SH-SY5Y (cell line): ENCODE measurements around the gene LGR5.

Experiments used
- GATA2 ChIP-seq: IDR thresholded peaks from 2 replicates; pipeline ENCODE4 v1.6.1; 2011; ENCODE audit warnings: mild to moderate bottlenecking, low read depth, low read length
- GATA3 ChIP-seq: IDR thresholded peaks from 2 replicates; pipeline ENCODE4 v1.6.1; 2011; ENCODE audit warnings: low read depth, mild to moderate bottlenecking, low read length, moderate library complexity

The LGR5 gene

GRCh38 chr12:71439613-71440344, at the start of gene LGR5:
Gene LGR5, plus strand, starts transcription at chr12:71439798. Its CDS starts 283 bp downstream, at chr12:71440081.
- TF ChIP-seq GATA2 (no peak), GATA3 (no peak)

GRCh38 chr12:71392521-71393145, 47.0 kb upstream of the LGR5 start:
- TF ChIP-seq GATA3 (no peak), GATA2 (no peak)

GRCh38 chr12:71393625-71394024, 46.0 kb upstream of the LGR5 start:
- TF ChIP-seq GATA3 (no peak), GATA2 (no peak)

GRCh38 chr12:71397433-71397954, 42.1 kb upstream of the LGR5 start:
- no peak for TF ChIP-seq GATA2
- TF ChIP-seq GATA3, result no peak

- TF ChIP-seq GATA3 (no peak), GATA2 (no peak)
Observed at GRCh38 chr12:71399197-71399596, 40.4 kb upstream of the LGR5 start.

- TF ChIP-seq GATA3 (no peak), GATA2 (no peak)
Observed at GRCh38 chr12:71400481-71400880, 39.1 kb upstream of the LGR5 start.

GRCh38 chr12:71405884-71406283, 33.7 kb upstream of the LGR5 start:
- no peak for TF ChIP-seq GATA2
- no peak for TF ChIP-seq GATA3

GRCh38 chr12:71407732-71408131, 31.9 kb upstream of the LGR5 start:
- TF ChIP-seq GATA3, result no peak
- TF ChIP-seq GATA2, result no peak

GRCh38 chr12:71410844-71411243, 28.8 kb upstream of the LGR5 start:
- no peak for TF ChIP-seq GATA2
- no peak for TF ChIP-seq GATA3

- TF ChIP-seq GATA2 (no peak), GATA3 (no peak)
Observed at GRCh38 chr12:71411635-71412034, 28.0 kb upstream of the LGR5 start.

GRCh38 chr12:71415336-71416231, 24.0 kb upstream of the LGR5 start:
- no peak for TF ChIP-seq GATA2
- no peak for TF ChIP-seq GATA3

GRCh38 chr12:71417181-71417580, 22.4 kb upstream of the LGR5 start:
- TF ChIP-seq GATA2, result no peak
- TF ChIP-seq GATA3, result no peak

- TF ChIP-seq GATA2, result no peak
- TF ChIP-seq GATA3, result no peak
Observed at GRCh38 chr12:71420775-71421406, 18.7 kb upstream of the LGR5 start.
